Activated naive CD4-positive, alpha-beta T cell treated with anti-CD3 and anti-CD28 coated beads, Interleukin-2, amount 50 U/mL, for 72 hours (primary cell): ENCODE measurements around the gene REG4. TPM values are rescaled to one million over a fixed set of nuclear protein-coding genes. Genes with fewer than 3 reads are reported as not detected.
"Not testable (repeated sequence)": the region's sequence is repeated elsewhere in the genome, so short reads cannot be mapped to it uniquely, and the experiment has no call there.

Experiments
- ATAC-seq, 2 donors: fragments of 150-1000 bp; cut with Tn5 transposase; 2 replicates each; pipeline ENCODE4 v1.10.0; 2021; ENCODE audit warnings: mild to moderate bottlenecking in 2 of 2, moderate library complexity in 2 of 2
- DNase-seq, 2 donors: peaks; one replicate each; pipeline ENCODE4 v3.0.0; 2021 to 2022; ENCODE audit warnings: low spot score in 2 of 2
- H3K27ac Mint-ChIP-seq, 2 donors: one replicate each; pipeline ENCODE4 v1.8.0; 2022; ENCODE audit warnings: mild to moderate bottlenecking in 2 of 2, mixed read lengths in 2 of 2
- H3K36me3 Mint-ChIP-seq, 2 donors: one replicate each; pipeline ENCODE4 v1.8.0; 2022; ENCODE audit warnings: mixed read lengths in 2 of 2
- H3K9me3 Mint-ChIP-seq, 2 donors: one replicate each; pipeline ENCODE4 v1.8.0; 2022; ENCODE audit warnings: mixed read lengths in 2 of 2
- total RNA-seq, 2 donors: library from RNA; stranded (reverse); gene quantifications; one replicate each; pipeline ENCODE4 v1.2.3, GENCODE V29; 2022

The REG4 gene
- total RNA-seq, 2 donors from 2014 or later, result 0.89 to 7.2 TPM

DNA sequence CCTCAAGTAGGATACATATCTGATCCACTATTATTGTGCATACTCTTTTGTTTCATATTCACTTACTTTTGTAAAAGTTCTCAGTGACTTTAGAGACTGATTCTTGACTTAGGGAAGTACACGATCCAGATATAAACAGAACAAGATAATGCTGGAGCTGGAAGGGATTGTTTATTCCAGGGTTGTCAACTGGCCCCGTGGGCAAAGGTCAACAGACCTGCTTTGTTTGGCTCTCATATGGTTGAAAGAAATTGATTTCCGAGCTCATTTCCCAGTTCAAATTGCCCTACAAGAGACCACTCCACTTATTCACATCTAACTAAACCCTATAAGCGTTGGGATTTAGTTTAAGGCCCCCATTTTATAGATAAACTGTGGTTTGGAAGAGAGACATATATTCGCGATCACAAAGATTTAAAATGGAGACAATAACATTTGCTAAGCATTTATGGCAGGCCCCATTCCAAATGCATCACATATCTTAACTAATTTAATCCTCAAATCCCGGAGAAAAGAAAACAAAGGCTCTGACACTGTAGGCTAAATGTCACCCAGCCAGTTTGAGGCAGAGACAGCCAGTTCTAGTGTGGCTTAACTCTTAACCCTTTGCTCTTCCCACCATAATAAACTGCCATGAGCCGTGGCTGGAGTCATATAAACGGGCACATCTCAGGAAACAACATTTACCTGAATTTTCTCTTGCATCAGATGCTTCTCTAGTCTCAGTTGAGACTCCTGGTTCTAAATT is 20.6 kb downstream of the REG4 start:
- no peaks in the 10 kb centered on the region for H3K9me3 Mint-ChIP-seq
- no peak for ATAC-seq
- no peak overlapping the region for H3K27ac Mint-ChIP-seq
- DNase-seq, result no peak
- H3K36me3 Mint-ChIP-seq, result peaks cover 0 to 4% of the 10 kb centered on the region in 2 donors

DNA sequence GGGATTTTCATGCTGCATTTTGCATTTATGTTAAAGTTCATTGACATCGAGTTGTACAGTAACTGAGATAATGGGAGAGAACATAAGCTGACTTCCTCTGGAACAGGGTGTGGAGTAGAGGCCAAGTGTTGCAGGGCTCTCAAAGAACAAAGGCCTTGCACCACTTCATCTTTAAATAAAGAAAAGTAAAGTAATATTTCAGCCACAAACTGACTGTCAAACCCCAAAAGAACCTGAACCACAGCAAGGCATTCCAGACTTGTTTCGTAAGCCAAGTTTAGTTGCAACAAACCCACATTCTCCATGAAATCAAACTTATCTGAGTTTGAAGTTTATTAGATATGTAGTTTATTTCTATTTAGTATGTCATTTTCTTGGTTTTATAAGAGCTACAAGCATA is 23.5 kb downstream of the REG4 start:
- DNase-seq (no peak), ATAC-seq (no peak)
- Mint-ChIP-seq H3K9me3 (no peaks in the 10 kb centered on the region), H3K36me3 (no peaks in the 10 kb centered on the region), H3K27ac (no peak overlapping the region)

DNA sequence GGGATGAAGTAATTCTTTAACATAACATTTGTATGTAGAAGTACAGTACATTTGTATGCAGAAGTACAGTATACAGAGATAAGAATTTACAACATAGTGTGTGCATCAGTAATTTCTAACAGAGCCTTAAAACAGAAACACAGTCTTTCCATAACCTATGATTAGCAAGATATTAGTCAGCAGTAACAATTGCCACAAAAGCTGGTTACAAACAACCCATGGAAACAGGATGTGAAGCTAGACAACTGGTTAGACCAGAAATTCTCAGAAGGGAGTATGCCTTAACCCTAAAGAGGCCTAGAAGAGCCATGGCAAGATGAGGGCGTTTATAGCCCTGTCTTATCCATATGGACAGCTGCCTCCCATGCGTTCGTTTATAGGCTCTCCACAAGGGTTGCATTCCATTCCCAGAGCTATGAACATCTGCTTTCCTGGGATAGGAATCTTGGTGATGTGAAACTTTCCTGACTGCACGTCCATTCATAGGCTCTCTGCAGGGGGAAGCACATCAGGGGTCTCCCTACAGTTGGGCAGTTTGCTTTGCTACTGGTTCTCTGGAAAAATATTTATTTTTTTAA is 24.7 kb downstream of the REG4 start:
- not testable (repeated sequence) for DNase-seq, H3K27ac Mint-ChIP-seq, H3K36me3 Mint-ChIP-seq, H3K9me3 Mint-ChIP-seq
- peak in 1 of 2 donors; percentile 32 for ATAC-seq

DNA sequence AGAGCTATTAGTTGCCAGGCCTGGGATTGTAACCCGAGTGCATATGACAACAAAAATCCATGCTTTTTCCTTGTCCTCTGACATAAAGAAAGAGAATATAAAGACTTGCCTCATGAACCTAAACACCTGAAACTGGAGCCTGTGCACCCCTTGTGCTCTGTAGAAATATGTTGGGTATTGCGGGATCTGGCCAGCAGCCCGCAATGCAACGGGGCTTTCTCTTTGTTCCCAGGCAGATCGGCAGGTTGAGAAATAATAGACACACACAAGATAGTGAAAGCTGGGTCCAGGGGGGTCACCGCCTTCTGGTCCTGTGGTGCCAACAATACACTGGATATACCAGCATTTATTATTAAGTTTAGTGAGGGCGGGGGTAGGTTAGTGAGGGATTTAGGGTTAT is 25.2 kb downstream of the REG4 start:
- DNase-seq, H3K9me3 Mint-ChIP-seq, H3K27ac Mint-ChIP-seq, ATAC-seq, H3K36me3 Mint-ChIP-seq: not testable (repeated sequence)

DNA sequence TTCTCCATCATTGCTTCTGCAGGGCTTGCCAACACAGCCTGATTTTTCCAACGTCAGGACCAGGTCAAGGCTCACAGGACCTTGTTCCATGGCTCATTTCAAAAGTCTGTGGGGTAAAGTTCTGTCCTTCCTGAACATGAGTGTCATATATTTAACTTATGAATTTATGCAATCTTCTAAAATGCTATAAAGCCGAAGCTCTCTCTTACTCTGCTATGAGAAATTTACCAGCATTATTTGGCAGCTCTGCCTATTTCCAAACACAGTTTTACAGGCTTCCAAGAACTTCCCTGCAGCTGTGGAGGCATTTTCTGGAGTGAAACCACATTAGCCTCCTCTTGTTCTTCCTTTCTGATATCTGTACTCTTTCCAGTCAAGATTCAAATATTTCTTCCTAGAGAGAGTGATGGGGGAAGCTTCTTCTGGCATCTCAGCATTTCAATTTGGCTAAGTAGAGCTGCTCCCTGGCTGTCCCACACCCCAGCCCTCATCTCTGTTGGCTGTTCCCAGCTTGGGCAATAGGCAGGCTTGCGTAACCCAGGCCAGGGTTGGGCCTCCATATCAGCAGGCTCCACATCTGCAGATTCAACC is 27.0 kb downstream of the REG4 start:
- Mint-ChIP-seq H3K9me3 (no peaks in the 10 kb centered on the region), H3K36me3 (no peaks in the 10 kb centered on the region), H3K27ac (no peak overlapping the region)
- DNase-seq (no peak), ATAC-seq (no peak)

DNA sequence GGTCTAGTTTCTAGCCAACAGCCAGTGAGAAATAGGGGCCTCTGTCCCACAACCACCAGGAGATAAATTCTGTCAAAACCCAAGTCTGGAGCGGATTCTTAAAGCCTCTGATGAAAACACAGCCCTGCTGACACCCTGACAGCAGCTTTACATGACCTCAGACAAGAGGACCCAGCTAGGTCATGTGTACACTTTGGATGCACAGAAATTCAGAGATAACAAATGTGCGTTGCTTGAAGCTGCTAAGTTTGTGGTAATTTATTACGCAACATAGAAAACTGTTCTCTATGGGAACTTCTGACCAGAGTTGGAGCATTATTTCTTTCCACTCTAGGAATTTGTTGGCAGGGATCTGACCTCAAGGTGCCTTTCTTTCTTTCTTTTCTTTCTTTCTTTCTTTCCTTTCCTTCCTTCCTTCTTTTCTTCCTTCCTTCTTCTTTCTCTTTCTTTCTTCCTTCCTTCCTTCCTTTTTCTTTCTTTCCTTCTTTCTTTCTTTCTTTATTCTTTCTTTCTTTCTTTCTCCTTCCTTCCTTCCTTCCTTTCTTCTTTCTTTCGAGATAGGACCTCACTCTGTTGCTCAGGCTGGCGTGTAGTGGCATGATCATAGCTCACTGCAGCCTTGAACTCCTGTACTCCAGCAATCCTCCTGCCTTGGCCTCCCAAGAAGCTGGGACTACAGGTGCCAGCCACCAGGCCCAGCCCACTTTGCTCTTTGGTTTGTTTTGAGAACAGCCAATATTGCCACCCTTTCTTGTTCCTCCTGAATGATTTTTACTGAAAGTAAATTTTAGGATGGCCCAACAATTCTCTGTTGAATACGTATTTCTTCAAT is 27.7 kb downstream of the REG4 start:
- H3K27ac Mint-ChIP-seq, result peak overlapping the region in 1 of 2 donors; percentile 41
- H3K9me3 Mint-ChIP-seq, result no peaks in the 10 kb centered on the region
- no peak for ATAC-seq
- no peaks in the 10 kb centered on the region for H3K36me3 Mint-ChIP-seq
- DNase-seq, result no peak

DNA sequence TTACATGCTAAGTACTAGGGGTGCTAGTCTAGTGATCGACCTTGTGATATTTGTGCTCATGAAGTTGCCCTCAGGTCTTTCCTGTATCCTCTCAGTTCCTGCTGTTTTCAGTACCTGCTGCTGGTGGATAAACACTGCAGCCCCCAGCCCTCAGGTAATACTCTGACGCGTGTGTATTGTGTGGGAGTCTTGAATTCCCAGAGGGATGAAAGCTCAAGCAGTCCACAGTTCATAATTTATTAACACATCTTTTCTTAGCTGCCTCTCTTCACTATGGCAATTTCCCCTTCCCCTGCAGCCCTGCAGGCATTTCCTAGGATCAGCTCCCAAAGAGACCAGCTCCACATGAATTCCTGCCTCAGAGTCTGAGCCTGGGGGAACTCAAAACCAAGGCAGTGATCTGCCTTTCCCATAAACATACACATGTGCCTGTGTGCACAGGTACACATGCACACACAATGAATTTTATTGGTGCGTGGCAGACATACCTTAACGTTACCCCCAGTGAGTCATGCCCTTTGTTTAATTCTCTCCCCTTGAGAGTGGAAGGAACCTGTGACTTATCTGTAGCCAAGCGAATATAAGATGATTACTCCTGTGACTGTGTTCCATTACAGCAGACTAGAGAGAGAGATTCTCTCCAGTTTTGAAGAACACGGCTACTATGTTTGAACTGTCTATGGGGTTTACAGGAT is 28.5 kb downstream of the REG4 start:
- Mint-ChIP-seq H3K36me3 (no peaks in the 10 kb centered on the region), H3K9me3 (no peaks in the 10 kb centered on the region), H3K27ac (no peak overlapping the region)
- ATAC-seq (peak in 1 of 2 donors; percentile 83), DNase-seq (no peak)

DNA sequence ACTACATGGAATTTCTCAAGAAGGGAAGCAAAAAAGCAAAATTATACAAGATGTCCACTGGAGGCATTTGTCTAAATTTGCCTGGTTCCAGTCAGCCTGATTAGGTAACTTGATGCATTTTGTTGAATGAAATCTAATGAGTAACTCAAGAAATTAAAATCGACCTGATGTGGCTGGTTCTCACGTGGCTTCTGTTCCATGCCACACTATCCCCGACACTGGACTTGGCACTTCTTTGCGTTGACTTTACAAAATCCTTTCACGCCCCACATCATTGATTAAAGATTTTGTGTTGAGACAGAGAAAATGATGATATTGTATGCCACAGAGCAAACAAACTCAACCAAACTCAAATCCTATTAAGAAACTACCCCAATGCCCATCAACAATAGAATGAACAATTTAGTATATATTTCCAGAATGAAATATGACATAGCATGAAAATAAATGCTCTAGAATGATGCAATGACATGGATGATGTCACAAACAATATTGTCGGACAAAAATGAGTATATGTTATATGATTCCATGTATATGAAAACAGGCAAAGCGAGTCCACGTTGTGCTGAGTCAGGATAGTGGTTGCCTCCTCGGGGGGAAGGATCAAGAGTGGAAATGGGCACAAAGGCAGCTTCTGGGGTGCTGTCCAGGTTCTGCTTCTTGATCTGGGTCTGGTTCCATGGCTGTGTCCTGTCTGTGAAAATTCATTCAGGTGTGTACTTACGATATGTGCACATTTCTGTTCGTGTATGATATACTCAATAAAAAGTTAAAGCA is 29.6 kb downstream of the REG4 start:
- DNase-seq (no peak), ATAC-seq (no peak)
- Mint-ChIP-seq H3K27ac (no peak overlapping the region), H3K36me3 (no peaks in the 10 kb centered on the region), H3K9me3 (no peaks in the 10 kb centered on the region)

DNA sequence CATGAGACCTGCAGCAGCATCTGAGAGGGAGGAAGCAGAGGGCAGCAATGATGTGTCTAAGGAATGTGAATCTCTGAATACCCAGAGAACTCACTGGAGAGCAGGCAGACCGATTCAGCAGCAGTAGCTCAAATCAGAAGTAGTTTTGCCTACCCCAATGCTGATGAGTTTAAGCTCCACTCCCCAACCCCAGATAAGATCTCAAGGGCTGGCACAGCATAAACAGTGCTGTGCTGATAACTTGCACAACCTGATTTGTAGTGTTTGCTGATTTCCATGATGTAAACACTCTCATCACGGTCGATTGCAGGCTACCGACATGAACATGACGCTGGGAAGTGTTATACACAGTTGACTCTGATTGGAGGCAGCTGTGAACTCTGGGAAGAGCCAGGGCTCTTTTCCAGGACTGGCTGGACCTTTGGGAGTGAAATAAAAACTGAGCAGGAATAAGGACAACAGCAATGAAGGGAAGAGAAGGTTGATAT is 31.3 kb downstream of the REG4 start:
- ATAC-seq (no peak), DNase-seq (no peak)
- Mint-ChIP-seq H3K27ac (no peak overlapping the region), H3K36me3 (no peaks in the 10 kb centered on the region), H3K9me3 (no peaks in the 10 kb centered on the region)

DNA sequence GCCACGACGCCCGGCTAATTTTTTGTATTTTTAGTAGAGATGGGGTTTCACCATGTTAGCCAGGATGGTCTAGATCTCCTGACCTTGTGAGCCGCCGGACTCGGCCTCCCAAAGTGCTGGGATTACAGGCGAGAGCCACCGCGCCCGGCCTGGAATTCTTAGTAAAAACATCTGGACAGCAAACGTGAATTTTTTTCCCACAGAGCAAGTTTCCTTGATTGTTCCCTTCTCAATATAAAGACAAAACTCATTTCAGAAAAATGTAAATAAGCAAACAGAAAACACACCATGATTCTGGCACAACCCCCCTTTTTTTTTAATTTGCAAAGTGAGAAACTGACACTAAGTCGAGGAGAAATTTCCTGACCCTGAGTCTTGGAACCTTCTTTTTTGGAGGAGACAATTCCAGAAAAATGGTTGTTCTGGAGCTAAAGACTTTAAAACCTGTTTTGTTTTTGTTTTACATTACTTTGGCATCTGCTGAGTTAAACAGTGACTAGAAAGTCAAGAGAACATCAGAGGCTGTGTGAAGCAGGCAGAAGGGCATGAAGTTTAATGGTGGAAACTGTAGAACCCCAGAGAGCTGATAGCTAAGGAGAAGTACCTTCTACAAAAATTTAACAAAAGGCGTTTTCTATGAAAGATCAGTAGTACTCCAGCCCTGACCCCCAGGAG is 32.2 kb downstream of the REG4 start:
- peak overlapping the region in 1 of 2 donors; percentile 60 for H3K27ac Mint-ChIP-seq
- H3K36me3 Mint-ChIP-seq, result no peaks in the 10 kb centered on the region
- H3K9me3 Mint-ChIP-seq, result no peaks in the 10 kb centered on the region
- DNase-seq, result no peak
- ATAC-seq, result no peak

DNA sequence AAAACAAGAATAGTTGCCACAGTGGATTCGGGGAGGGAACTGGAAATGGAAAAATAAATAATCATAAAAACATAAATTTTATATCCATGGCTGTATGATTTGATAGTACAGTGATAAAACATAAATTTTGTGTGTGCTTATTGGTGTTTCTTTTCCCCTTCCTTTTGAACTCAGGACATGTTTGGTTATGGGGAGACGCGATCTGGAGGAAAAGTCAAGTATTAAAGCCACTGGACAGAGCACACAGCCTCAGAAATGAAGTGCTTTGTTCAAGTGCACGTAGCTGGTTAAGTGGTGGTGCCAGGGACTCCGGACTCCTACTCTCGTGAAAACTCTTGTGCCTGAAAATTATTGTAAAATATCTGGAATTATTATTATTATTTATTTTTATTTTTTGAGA is 32.9 kb downstream of the REG4 start:
- DNase-seq (no peak), ATAC-seq (no peak)
- no peaks in the 10 kb centered on the region for H3K9me3 Mint-ChIP-seq
- no peak overlapping the region for H3K27ac Mint-ChIP-seq
- H3K36me3 Mint-ChIP-seq, result no peaks in the 10 kb centered on the region

DNA sequence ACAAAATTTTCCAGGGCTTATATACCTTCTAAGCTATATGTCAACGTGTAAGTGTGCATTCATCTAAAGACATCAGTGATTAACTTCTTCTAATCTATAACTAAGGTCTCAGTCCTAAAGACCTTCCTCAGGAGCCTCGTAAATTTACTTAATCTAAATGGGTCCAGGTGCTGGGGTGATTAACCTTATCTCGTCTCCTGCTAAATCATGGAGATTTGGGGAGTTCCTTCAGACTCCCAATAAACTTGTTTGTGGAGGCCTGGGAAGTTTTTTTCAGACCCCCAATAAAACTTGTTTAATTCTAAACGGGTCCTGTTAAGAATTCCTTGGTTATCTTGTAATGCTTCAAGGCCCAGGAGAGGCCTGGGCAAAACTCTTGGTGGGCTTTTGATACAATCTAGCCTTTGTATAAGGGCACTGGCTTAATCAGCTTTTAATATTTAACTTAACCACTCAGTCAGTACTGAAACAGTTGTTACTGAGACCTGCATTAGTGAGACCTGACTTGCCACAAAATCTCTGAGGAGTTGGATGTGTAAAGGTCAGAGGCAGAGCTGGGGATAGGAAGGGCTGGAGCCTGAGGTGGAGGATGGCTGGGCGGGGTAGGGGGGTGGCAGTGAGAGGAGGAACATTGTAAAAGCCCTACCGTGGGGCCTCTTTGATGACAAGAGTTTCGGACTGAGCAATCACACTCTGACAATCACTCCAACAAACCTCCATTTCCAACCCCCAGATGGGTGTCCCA is 36.3 kb downstream of the REG4 start:
- Mint-ChIP-seq H3K36me3 (no peaks in the 10 kb centered on the region), H3K27ac (no peak overlapping the region), H3K9me3 (no peaks in the 10 kb centered on the region)
- DNase-seq (no peak), ATAC-seq (no peak)

DNA sequence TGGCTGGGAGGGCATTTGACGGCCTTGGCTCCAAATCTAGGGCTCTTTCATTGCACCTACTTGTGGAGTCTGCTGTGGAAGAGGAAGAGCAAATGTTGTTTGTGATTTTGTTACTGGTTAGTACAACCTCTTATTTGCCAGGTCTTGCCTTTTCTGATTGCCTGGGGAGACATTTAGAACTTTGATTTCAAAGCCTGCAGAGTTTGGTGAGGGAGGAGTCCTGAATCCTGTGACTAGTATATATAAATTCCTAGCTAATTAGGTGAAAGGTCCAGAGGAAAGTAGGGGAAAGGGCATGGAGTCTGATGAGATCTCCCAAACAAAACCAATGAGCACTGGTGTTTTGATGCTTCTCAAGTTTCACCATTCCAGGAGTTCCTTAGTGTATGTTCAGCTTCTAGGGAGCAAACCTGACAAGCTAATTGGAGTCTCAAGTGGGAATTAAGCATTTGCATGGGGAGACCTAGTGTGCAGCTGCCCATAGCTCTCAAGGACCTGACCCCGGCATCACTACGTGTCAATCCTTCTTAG is 37.5 kb downstream of the REG4 start:
- DNase-seq, result no peak
- H3K9me3 Mint-ChIP-seq, result no peaks in the 10 kb centered on the region
- H3K36me3 Mint-ChIP-seq, result no peaks in the 10 kb centered on the region
- no peak overlapping the region for H3K27ac Mint-ChIP-seq
- no peak for ATAC-seq

DNA sequence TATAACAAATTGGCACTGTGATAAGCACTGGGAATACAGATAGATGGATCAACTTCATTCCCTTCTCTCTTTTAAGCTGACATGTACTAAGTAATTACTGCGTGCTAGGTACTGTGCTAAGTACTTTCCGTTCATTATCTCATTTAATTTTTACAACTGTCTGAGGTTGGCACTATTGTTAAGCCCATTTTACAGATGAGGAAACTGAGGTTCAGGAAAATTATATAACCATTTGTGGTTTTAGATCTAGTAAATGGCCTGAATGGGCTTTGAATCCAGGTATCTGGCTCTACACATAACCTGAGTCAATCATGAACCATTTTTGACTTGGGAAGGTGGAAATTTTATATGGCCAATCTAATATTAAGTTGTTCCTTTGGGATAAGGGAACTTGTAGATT is 39.0 kb downstream of the REG4 start:
- no peaks in the 10 kb centered on the region for H3K9me3 Mint-ChIP-seq
- DNase-seq (no peak), ATAC-seq (no peak)
- no peak overlapping the region for H3K27ac Mint-ChIP-seq
- no peaks in the 10 kb centered on the region for H3K36me3 Mint-ChIP-seq

DNA sequence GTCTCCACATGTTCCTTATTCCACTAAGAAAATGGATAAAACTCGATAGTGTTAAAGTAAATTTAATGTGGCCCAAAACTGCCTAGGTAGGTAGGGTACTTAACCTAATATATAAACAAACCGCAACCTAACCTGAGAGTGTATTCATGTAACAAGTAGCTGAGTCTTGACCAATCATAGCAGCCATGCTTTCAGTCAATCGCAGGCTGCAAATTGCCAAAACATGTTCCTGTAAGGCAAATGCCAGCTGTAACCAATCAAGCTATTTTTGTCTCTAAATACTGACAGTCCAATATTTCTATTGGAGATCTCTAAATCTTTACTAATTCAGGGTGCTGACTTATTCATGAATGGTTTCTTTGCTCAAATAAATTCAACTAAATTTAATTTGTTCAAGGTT is 39.5 kb downstream of the REG4 start:
- H3K36me3 Mint-ChIP-seq, result no peaks in the 10 kb centered on the region

More for the DNA sequence above, 39.5 kb downstream of the REG4 start:
- Mint-ChIP-seq H3K9me3 (no peaks in the 10 kb centered on the region), H3K27ac (no peak overlapping the region)
- DNase-seq, result no peak
- no peak for ATAC-seq
